ENCODE measurements around the gene SDHA.
"Not testable (repeated sequence)": the region's sequence is repeated elsewhere in the genome, so short reads cannot be mapped to it uniquely, and the experiment has no call there.

SDHA gene

DNA sequence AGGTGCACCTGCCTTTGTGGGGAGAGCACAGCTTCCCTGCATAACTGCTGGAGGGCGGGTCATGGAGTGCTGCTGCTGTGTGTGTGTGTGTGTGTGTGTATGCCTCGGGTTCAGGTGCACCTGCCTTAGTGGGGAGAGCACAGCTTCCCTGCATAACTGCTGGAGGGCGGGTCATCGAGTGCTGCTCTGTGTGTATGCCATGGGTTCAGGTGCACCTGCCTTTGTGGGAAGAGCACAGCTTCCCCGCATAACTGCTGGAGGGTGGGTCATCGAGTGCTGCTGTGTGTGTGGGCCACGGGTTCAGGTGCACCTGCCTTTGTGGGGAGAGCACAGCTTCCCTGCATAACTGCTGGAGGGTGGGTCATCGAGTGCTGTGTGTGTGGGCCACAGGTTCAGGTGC lies 84.3 kb downstream of the SDHA start:
- not testable (repeated sequence) for DNase-seq

DNA sequence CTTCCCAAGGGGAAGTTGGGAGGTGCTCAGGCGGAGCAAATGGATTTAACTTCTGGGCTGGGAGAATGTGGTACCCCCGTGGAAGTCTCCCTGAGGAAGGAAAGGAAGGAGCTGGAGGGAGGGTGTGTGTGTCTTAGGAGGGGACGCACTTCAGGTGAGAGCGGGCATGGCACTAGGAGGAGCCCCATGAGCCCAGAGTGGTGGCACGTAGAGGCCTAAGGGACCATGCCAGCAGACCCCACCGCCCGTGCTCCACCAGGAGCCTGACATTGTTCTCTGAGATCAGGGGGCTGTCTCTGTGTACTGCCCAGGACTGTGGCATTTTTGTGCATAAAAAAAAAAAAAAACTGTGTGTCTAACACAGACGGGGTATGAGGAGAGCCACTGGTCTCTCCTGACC lies 84.8 kb downstream of the SDHA start:
- DNase-seq = no peak

DNA sequence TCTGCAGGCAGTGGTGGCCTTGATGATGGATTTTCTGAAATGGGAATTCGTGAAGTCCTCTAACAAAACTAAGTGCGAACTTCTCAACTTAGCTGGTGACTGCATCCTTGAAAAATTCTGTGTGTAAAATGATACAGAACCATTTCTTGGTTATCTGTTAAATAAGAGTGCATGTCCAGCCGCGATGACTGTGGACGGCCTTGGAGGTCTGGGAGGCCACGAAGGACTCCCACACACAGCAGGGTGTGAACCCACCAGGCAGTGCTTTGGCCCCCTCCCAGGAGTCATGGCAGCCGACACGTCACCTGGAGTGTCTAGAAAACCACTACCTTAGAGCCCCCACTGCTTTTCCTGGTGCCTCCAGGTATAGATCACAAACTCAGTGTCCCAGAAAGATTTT lies 85.6 kb downstream of the SDHA start:
- not testable (repeated sequence) for DNase-seq

DNA sequence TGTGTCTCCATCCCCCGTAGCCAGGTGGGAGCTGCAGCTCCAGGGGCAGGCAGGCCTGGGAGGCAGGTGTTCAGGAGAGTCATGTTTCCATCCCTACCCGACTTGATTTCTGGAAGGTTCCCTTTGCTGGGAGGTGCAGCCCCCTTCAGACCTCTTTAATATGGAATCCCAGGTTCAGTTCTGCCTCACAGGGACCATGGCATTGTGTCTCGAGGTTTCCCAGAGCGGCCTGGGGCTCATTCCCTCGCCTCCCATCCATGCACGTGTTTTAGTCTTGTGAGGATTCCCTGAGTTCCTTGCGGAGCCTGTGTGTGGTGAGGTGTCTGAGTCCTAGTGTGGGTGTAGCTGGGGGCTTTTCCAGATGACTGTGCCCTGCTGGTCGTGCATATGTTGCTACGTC lies 86.9 kb downstream of the SDHA start:
- DNase-seq = no peak

DNA sequence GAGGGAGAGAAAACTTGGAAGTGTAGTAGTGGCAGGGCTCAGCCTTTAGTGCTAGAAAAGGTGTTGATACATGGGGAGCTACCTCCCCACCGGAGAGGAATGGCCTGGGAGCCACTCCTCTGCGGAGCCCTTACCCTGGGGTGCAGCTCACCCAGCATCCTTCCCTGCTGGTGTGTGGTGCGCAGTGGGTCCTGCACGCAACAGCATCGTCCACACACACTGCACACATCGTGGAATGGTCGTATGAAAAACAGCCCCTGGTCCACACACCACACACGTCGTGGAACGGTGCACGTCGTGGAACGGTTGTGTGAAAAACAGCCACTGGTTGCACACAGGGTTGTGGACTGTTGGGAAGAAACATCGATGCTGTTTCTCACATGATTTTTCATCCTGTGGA lies 87.3 kb downstream of the SDHA start:
- no peak for DNase-seq

DNA sequence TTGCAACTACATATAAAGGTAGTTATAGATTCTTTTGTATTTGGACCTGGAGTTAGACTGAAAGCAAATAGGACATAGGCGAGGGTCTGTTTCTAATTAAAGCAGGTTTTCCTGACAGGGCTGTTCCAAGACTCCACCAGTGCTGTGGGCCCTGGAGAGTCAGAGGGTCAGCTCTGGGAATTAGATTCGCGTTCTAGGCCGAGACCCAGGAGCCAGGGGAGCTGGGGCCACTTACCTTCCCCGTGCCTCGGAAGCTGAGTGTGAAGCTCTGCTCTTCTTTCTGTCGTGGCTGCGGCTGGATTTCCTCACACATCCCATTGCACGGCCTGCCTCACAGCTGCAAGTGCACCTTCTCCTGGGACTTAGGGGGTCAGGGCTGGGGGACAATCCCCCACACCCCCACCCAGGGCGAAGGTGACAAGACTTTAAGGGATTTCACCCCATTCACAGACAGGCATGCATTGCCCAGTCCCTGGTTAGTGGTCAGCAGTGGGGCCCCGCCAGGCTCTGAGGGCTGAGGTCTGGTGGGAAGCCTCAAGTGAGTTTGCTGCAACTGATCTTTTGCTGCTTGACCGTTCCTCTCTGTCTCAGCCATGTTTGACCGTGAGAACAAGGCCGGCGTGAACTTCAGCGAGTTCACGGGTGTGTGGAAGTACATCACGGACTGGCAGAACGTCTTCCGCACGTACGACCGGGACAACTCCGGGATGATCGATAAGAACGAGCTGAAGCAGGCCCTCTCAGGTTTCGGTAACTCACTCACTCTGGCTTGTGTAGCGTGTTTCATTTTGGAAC lies 88.1 kb downstream of the SDHA start:
- no peak for DNase-seq

Measured in CD4-positive, alpha-beta T cell treated with Interleukin-21 for 1 hour (primary cell).